Stimulated activated CD8-positive, alpha-beta memory T cell treated with anti-CD3 and anti-CD28 coated beads, Interleukin-2, amount 100 ng/mL, for 1 hour (primary cell): ENCODE data around the gene IL25.
"Not testable (repeated sequence)": the region's sequence is repeated elsewhere in the genome, so short reads cannot be mapped to it uniquely, and the experiment has no call there.

ENCODE experiments used
- DNase-seq, 2 donors: peaks; one replicate each; pipeline ENCODE4 v3.0.0-alpha.2; 2020; ENCODE audit warnings: low read depth in 2 of 2

The IL25 gene

GRCh38 chr14:23388996-23389395 lies 16.4 kb downstream of the IL25 start:
- no peak for DNase-seq

- DNase-seq = no peak
Observed at GRCh38 chr14:23389396-23389795, 16.8 kb downstream of the IL25 start.

GRCh38 chr14:23389871-23390270 lies 17.3 kb downstream of the IL25 start:
- not testable (repeated sequence) for DNase-seq

GRCh38 chr14:23392613-23393012 lies 20.0 kb downstream of the IL25 start:
- no peak for DNase-seq

- no peak for DNase-seq
Observed at GRCh38 chr14:23396126-23396525, 23.5 kb downstream of the IL25 start.

GRCh38 chr14:23396781-23397407 lies 24.3 kb downstream of the IL25 start:
- no peak for DNase-seq

GRCh38 chr14:23398348-23398747 lies 25.7 kb downstream of the IL25 start:
- DNase-seq = no peak

- DNase-seq = no peak
Observed at GRCh38 chr14:23399136-23399535, 26.5 kb downstream of the IL25 start.

GRCh38 chr14:23399591-23399990 lies 27.0 kb downstream of the IL25 start:
- DNase-seq = no peak

GRCh38 chr14:23400496-23401149 lies 28.0 kb downstream of the IL25 start:
- not testable (repeated sequence) for DNase-seq

- no peak for DNase-seq
Observed at GRCh38 chr14:23401291-23401690, 28.7 kb downstream of the IL25 start.

- DNase-seq = no peak
Observed at GRCh38 chr14:23402296-23403138, 29.9 kb downstream of the IL25 start.

GRCh38 chr14:23403139-23403438 lies 30.5 kb downstream of the IL25 start:
- no peak for DNase-seq

GRCh38 chr14:23403908-23404307 lies 31.3 kb downstream of the IL25 start:
- no peak for DNase-seq

GRCh38 chr14:23404331-23404900 lies 31.8 kb downstream of the IL25 start:
- DNase-seq = no peak

GRCh38 chr14:23405096-23405495 lies 32.5 kb downstream of the IL25 start:
- DNase-seq = no peak

- no peak for DNase-seq
Observed at GRCh38 chr14:23405516-23406025, 33.0 kb downstream of the IL25 start.

- DNase-seq = no peak
Observed at GRCh38 chr14:23406244-23406643, 33.6 kb downstream of the IL25 start.

- no peak for DNase-seq
Observed at GRCh38 chr14:23406725-23407355, 34.2 kb downstream of the IL25 start.

GRCh38 chr14:23407516-23408306 lies 35.1 kb downstream of the IL25 start, which contains the start of gene MYH6:
Gene MYH6 (minus strand): TSS chr14:23408273. CDS start chr14:23407223, 1,050 bp downstream.
- no peak for DNase-seq

- no peak for DNase-seq
Observed at GRCh38 chr14:23408307-23408630, 35.7 kb downstream of the IL25 start.
